B cell (primary cell): ENCODE measurements around the gene HPS1. TPM values are rescaled to one million over a fixed set of nuclear protein-coding genes. Genes with fewer than 3 reads are reported as not detected.

Source experiments
- ATAC-seq: fragments of 200-7000 bp; cut with Tn5 transposase; one replicate; pipeline ENCODE4 v1.10.0; 2021; ENCODE audit warnings: low read depth, mild to moderate bottlenecking, moderate number of reproducible peaks, moderate library complexity
- CTCF ChIA-PET: fragments of 350-600 bp; sonication (Branson Sonifier 250); formaldehyde crosslinking; loops from one replicate; lab custom pipeline; 2021; ENCODE audit warnings: antibody characterized with exemption, inconsistent platforms; lab: Charles Lee
- POLR2A ChIA-PET: fragments of 350-600 bp; sonication (Branson Sonifier 250); formaldehyde crosslinking; loops from one replicate; lab custom pipeline; 2021; ENCODE audit warnings: antibody characterized with exemption; lab: Charles Lee
- DNase-seq: peaks from one replicate; pipeline ENCODE4 v3.0.0; 2013
- H2AFZ ChIP-seq: 2 replicates; pipeline ENCODE4 v1.6.1; 2012; ENCODE audit warnings: mild to moderate bottlenecking, low read depth, low read length; ENCODE audit not compliant: insufficient read depth, poor library complexity, severe bottlenecking
- H3K27ac ChIP-seq, 2 donors: 1 replicate in 1 of 2; 2 replicates in 1 of 2; pipeline ENCODE4 v1.5.1; 2012 to 2013; ENCODE audit warnings: low read length in 2 of 2, mild to moderate bottlenecking in 2 of 2, moderate library complexity in 1 of 2
- H3K27me3 ChIP-seq, 4 experiments: fragments of 200-600 bp in 1 of 4; sonication (generic) in 1 of 4; replicated peaks in 1 of 4; 1 replicate in 2 of 4; 2 replicates in 2 of 4; pipeline versions ENCODE4 v1.6.1 to v1.7.0; 2013 to 2016; ENCODE audit warnings: low read length in 3 of 4, mild to moderate bottlenecking in 2 of 4, mixed read lengths in 1 of 4, moderate library complexity in 1 of 4; ENCODE audit not compliant: insufficient read depth in 4 of 4, control insufficient read depth in 3 of 4; ENCODE audit errors: control extremely low read depth in 1 of 4
- H3K36me3 ChIP-seq, 2 experiments: replicated peaks in 1 of 2; 1 replicate in 1 of 2; 2 replicates in 1 of 2; pipeline versions ENCODE4 v1.6.1 to v1.7.1; 2013; ENCODE audit warnings: low read length in 1 of 2; ENCODE audit not compliant: insufficient read depth in 2 of 2, control insufficient read depth in 1 of 2; ENCODE audit errors: control extremely low read depth in 1 of 2, extremely low read depth in 1 of 2
- H3K4me1 ChIP-seq, 2 donors: fragments of 200-600 bp in 1 of 2; sonication (generic) in 1 of 2; 1 replicate in 1 of 2; 2 replicates in 1 of 2; pipeline versions ENCODE4 v1.5.1 to v1.6.1; 2013 to 2017; ENCODE audit warnings: low read length in 2 of 2; ENCODE audit not compliant: control insufficient read depth in 2 of 2, insufficient read depth in 2 of 2
- H3K4me2 ChIP-seq: replicated peaks from 2 replicates; pipeline ENCODE3; 2012; ENCODE audit warnings: mild to moderate bottlenecking, low read depth, low read length; ENCODE audit not compliant: poor library complexity, severe bottlenecking
- H3K4me3 ChIP-seq, 5 experiments: fragments of 200-600 bp in 1 of 5; sonication (generic) in 1 of 5; 1 replicate in 3 of 5; 2 replicates in 2 of 5; pipeline versions ENCODE4 v1.5.1 to v1.7.0; 2011 to 2016; ENCODE audit warnings: low read length in 4 of 5, mild to moderate bottlenecking in 4 of 5, low read depth in 2 of 5, control low read depth in 1 of 5, moderate library complexity in 1 of 5; ENCODE audit not compliant: insufficient read depth in 1 of 5; ENCODE audit errors: control extremely low read depth in 1 of 5, extremely low read depth in 1 of 5
- H3K79me2 ChIP-seq: fragments of 200-600 bp; sonication (generic); one replicate; pipeline ENCODE4 v1.6.0; 2016; ENCODE audit warnings: low read length; ENCODE audit not compliant: control insufficient read depth, insufficient read depth
- H3K9ac ChIP-seq: fragments of 200-600 bp; sonication (generic); 2 replicates; pipeline ENCODE4 v1.6.1; 2017; ENCODE audit warnings: mild to moderate bottlenecking, low read length, moderate library complexity
- H3K9me3 ChIP-seq, 3 donors: one replicate each; pipeline versions ENCODE4 v1.6.1 to v1.7.1; 2013; ENCODE audit warnings: low read length in 2 of 3; ENCODE audit not compliant: control insufficient read depth in 2 of 3, insufficient read depth in 1 of 3; ENCODE audit errors: control extremely low read depth in 1 of 3
- H4K20me1 ChIP-seq: 2 replicates; pipeline ENCODE4 v1.6.0; 2012; ENCODE audit warnings: mild to moderate bottlenecking, low read length; ENCODE audit not compliant: insufficient read depth, control insufficient read depth, poor library complexity, severe bottlenecking
- H3K27ac Mint-ChIP-seq: one replicate; pipeline ENCODE4 v1.8.0; 2021; ENCODE audit warnings: mixed read lengths
- H3K27me3 Mint-ChIP-seq: one replicate; pipeline ENCODE4 v1.8.0; 2021; ENCODE audit warnings: mixed read lengths
- H3K4me1 Mint-ChIP-seq: one replicate; pipeline ENCODE4 v1.8.0; 2021; ENCODE audit warnings: mixed read lengths
- H3K4me3 Mint-ChIP-seq: one replicate; pipeline ENCODE4 v1.8.0; 2021; ENCODE audit warnings: mixed read lengths
- H3K9me3 Mint-ChIP-seq: one replicate; pipeline ENCODE4 v1.8.0; 2022; ENCODE audit warnings: mixed read lengths; ENCODE audit not compliant: insufficient read depth
- CTCF ChIP-seq: fragments of 200-600 bp; IDR thresholded peaks from one replicate; pipeline ENCODE4 v1.8.0; 2022; ENCODE audit warnings: antibody characterized with exemption, mild to moderate bottlenecking
- EZH2 ChIP-seq: IDR thresholded peaks from 2 replicates; pipeline ENCODE4 v1.6.1; 2012; ENCODE audit warnings: borderline replicate concordance, low read depth, mild to moderate bottlenecking, moderate library complexity, low read length; ENCODE audit not compliant: insufficient read depth, poor library complexity, severe bottlenecking
- WGBS: methylation state at CpG from one replicate; pipeline ENCODE4 v1.1.5; 2013; ENCODE audit warnings: missing lambda C conversion rate; ENCODE audit not compliant: insufficient coverage; 5-methylcytosine and 5-hydroxymethylcytosine counted together
- intact Hi-C: fragments of 100-400 bp; cut with micrococcal nuclease; formaldehyde crosslinking; loops from one replicate; pipeline ENCODE4 v1.10.0; 2022
- polyA plus RNA-seq: library from polyadenylated mRNA; depleted of rRNA; stranded (reverse); fragments of >200 nt; gene quantifications from 2 replicates; pipeline ENCODE4 v1.2.3, GENCODE V29; 2012
- total RNA-seq, 2 donors: library from RNA; stranded (reverse); fragments of 120-200 nt in 1 of 2; gene quantifications; 1 replicate in 1 of 2; 2 replicates in 1 of 2; pipeline versions ENCODE4 v1.2.3 to v1.2.4, GENCODE V29; 2013 to 2022

Gene HPS1
- total and polyA plus RNA-seq, 2 donors (not counting 1 experiment from before 2014, with no cell fraction given), result 125 to 196 TPM

GRCh38 chr10:98417973-98418664, 28.6 kb downstream of the HPS1 start:
- no peaks in the 10 kb centered on the region for H4K20me1 ChIP-seq
- H3K27ac Mint-ChIP-seq, result no peak overlapping the region
- H3K79me2 ChIP-seq, result no peaks in the 10 kb centered on the region
- no peak overlapping the region for H3K4me2 ChIP-seq
- H3K4me3 Mint-ChIP-seq, result no peak overlapping the region
- 98% methylated on average over 21 of the region's 21 CpGs for WGBS
- H3K4me3 ChIP-seq, result no peak overlapping the region
- no peak for DNase-seq
- no peak for ATAC-seq
- TF ChIP-seq CTCF (no peak), EZH2 (no peak)
- peaks cover 0 to 61% of the 10 kb centered on the region in 2 experiments for H3K36me3 ChIP-seq
- no peak overlapping the region for H2AFZ ChIP-seq
- CTCF ChIA-PET, result no interaction called here
- no peak overlapping the region for H3K27ac ChIP-seq
- no peaks in the 10 kb centered on the region for H3K27me3 ChIP-seq
- peaks cover 17% of the 10 kb centered on the region for H3K4me1 Mint-ChIP-seq
- no peaks in the 10 kb centered on the region for H3K27me3 Mint-ChIP-seq
- intact Hi-C loops, result no loop called here
- POLR2A ChIA-PET, result no interaction called here
- peaks cover 13 to 14% of the 10 kb centered on the region in 2 donors for H3K4me1 ChIP-seq
- no peak overlapping the region for H3K9ac ChIP-seq
- H3K9me3 Mint-ChIP-seq, result no peaks in the 10 kb centered on the region
- H3K9me3 ChIP-seq, result no peaks in the 10 kb centered on the region

- DNase-seq (no peak), ATAC-seq (no peak)
- Histone ChIP-seq H3K4me1 (peaks cover 13 to 14% of the 10 kb centered on the region in 2 donors), H3K36me3 (peaks cover 0 to 55% of the 10 kb centered on the region in 2 experiments), H3K27ac (no peak overlapping the region), H3K27me3 (no peaks in the 10 kb centered on the region), H3K79me2 (no peaks in the 10 kb centered on the region), H3K4me3 (no peak overlapping the region), H2AFZ (no peak overlapping the region), H3K4me2 (no peak overlapping the region), H3K9me3 (no peaks in the 10 kb centered on the region), H3K9ac (no peak overlapping the region), H4K20me1 (no peaks in the 10 kb centered on the region)
- Mint-ChIP-seq H3K4me3 (no peak overlapping the region), H3K9me3 (no peaks in the 10 kb centered on the region), H3K27me3 (no peaks in the 10 kb centered on the region), H3K27ac (no peak overlapping the region), H3K4me1 (peaks cover 17% of the 10 kb centered on the region)
- WGBS, result 95% methylated on average over 19 of the region's 19 CpGs
- intact Hi-C loops, result no loop called here
- TF ChIP-seq CTCF (no peak), EZH2 (no peak)
- ChIA-PET CTCF (interaction anchor here (1.2 kb wide), 1 partner anchor 10 kb away, joined by 4 read pairs; no protein-coding TSS in a partner anchor), POLR2A (no interaction called here)
Observed at GRCh38 chr10:98417481-98417959, 29.2 kb downstream of the HPS1 start.
